Right lobe of liver (tissue), 6 donors: ENCODE data around the gene WSB1. TPM values are rescaled to one million over a fixed set of nuclear protein-coding genes. Genes with fewer than 3 reads are reported as not detected.

Source experiments
- ATAC-seq, 4 donors: fragments of 200-7000 bp; cut with Tn5 transposase; one replicate each; pipeline ENCODE4 v1.9.1; 2020; ENCODE audit warnings: mild to moderate bottlenecking in 4 of 4, moderate library complexity in 4 of 4
- DNase-seq, 3 donors: peaks; one replicate each; pipeline ENCODE4 v3.0.0-alpha.2; 2020
- H3K27ac ChIP-seq, 3 donors: fragments of 200-600 bp; one replicate each; pipeline ENCODE4 v1.8.0; 2022
- H3K27me3 ChIP-seq, 2 donors: fragments of 200-600 bp; one replicate each; pipeline ENCODE4 v1.8.0; 2022
- H3K36me3 ChIP-seq, 4 donors: fragments of 200-600 bp; sonication (generic) in 1 of 4; one replicate each; pipeline versions ENCODE4 v1.5.1 to v1.8.0; 2017 to 2022; ENCODE audit warnings: control low read depth in 1 of 4
- H3K4me1 ChIP-seq, 4 donors: fragments of 200-600 bp; sonication (generic) in 1 of 4; one replicate each; pipeline versions ENCODE4 v1.5.1 to v1.8.0; 2017 to 2022; ENCODE audit warnings: control low read depth in 1 of 4
- H3K4me3 ChIP-seq, 3 donors: fragments of 200-600 bp; one replicate each; pipeline ENCODE4 v1.8.0; 2022
- H3K9me3 ChIP-seq, 4 donors: fragments of 200-600 bp; sonication (generic) in 1 of 4; one replicate each; pipeline versions ENCODE4 v1.5.1 to v1.8.0; 2017 to 2022; ENCODE audit warnings: control low read depth in 1 of 4
- POLR2A ChIP-seq: fragments of 450-650 bp; IDR thresholded peaks from one replicate; pipeline ENCODE4 v1.6.1; 2017; ENCODE audit warnings: antibody characterized with exemption, mild to moderate bottlenecking
- WGBS: methylation state at CpG from one replicate; pipeline ENCODE4 v1.1.6; 2018; ENCODE audit warnings: low coverage, low lambda C conversion rate; ENCODE audit not compliant: insufficient coverage; ENCODE audit errors: missing lambda C conversion rate; 5-methylcytosine and 5-hydroxymethylcytosine counted together
- intact Hi-C, 2 donors: fragments of 100-400 bp; cut with DNase I; formaldehyde crosslinking; loops; one replicate each; pipeline versions ENCODE4 v1.11.2 to v1.14.1; 2022
- total RNA-seq, 6 experiments: library from RNA; depleted of rRNA in 2 of 6; stranded (reverse); fragments of >200 nt in 2 of 6; fragmentation: NEBNext Ultra II Directional in 3 of 6; extraction: Animal tissue kit (Norgen Biotek cat#: 25700) in 3 of 6; gene quantifications; one replicate each; pipeline versions ENCODE4 v1.1.0 to v1.2.4, GENCODE V29; 2016 to 2023
- TF ChIP-seq, protein P1 (sequence below), 4 donors: fragments of 200-600 bp in 3 of 4; fragments of 450-650 bp in 1 of 4; IDR thresholded peaks; one replicate each; pipeline versions ENCODE4 v1.5.1 to v1.8.0; 2016 to 2022; ENCODE audit warnings: antibody characterized with exemption in 4 of 4, mild to moderate bottlenecking in 2 of 4
- donor health status: DM: no; HTN: yes; CAD: no.
- donor health status: DM: no; HTN: no; CAD: no.
- donor health status: DM: no; HTN: no; CAD: no.
- donor health status: DM: no; HTN: yes; CAD: no.
- donor health status: DM: no; HTN: yes; CAD: no.

WSB1 gene
- total RNA-seq, 6 experiments from 2014 or later: 28.3 to 97.6 (median 35.0) TPM

DNA sequence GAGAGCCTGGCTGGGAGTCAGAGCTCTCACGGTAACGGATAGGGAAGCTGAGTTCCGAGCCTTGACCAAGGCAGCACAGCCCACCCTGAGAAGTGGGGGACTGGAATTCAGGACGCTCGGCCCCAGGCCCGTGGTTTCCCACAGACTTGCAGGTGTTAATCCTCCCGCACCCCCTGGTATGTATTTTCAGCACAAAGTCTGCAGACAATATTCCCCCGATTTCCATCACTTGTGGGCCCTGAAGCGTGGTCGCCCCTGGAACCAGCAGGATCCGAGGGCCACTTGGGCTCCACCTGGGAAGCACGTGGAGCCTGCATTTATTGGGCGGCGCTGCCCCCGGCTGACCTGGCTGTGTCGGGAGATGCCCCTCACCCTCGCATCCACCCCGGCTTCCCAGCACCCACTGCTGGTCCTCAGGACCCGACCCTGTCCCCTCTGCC is 60.2 kb downstream of the WSB1 start:
- ATAC-seq (peak in 2 of 4 donors; percentile 2 to 5), DNase-seq (peak in 1 of 3 donors; percentile 53)
- intact Hi-C loops: loop anchor here (10.0 kb wide), 1 partner anchor 251 kb away; no protein-coding TSS in a partner anchor

DNA sequence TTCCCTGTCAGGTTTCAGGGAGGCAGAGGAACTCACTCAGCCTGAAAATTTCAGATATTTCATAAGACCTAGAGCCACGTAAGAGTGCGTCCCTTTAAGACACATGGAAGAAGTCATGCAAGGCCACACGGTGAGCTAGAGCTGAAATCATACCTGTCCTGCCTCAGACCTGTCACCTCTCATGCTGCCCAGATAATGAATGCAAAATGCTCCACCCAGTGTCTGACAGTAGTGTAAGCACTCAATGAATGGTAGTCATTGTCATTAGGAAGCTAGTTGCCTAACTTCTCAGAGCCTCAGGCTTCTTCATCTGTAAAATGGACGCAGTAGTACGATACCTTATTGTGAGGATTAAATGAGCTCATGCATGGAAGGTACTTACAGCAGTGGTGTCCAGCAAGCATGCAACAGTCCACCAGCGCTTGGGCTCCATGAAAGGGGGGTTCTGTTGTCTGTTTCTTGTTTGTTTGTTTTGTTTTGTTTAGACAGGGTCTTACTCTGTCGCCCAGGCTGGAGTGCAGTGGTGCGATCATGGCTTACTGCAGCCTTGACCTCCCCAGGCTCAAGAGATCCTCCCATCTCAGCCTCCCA is 60.7 kb downstream of the WSB1 start:
- H3K9me3 ChIP-seq: no peaks in the 10 kb centered on the region
- no peaks in the 10 kb centered on the region for H3K36me3 ChIP-seq
- peak overlapping the region; percentile 62 to 83 (median 72) for H3K4me3 ChIP-seq
- peak in 2 of 4 donors; percentile 5 to 15 for ATAC-seq
- H3K27me3 ChIP-seq: no peaks in the 10 kb centered on the region
- 67% methylated on average over 3 of the region's 8 CpGs for WGBS
- peak overlapping the region; percentile 36 to 98 (median 42) for H3K27ac ChIP-seq
- no peak for DNase-seq
- H3K4me1 ChIP-seq: peaks cover 0 to 15% (median 0%) of the 10 kb centered on the region in 4 donors
- TF ChIP-seq, protein P1, sequence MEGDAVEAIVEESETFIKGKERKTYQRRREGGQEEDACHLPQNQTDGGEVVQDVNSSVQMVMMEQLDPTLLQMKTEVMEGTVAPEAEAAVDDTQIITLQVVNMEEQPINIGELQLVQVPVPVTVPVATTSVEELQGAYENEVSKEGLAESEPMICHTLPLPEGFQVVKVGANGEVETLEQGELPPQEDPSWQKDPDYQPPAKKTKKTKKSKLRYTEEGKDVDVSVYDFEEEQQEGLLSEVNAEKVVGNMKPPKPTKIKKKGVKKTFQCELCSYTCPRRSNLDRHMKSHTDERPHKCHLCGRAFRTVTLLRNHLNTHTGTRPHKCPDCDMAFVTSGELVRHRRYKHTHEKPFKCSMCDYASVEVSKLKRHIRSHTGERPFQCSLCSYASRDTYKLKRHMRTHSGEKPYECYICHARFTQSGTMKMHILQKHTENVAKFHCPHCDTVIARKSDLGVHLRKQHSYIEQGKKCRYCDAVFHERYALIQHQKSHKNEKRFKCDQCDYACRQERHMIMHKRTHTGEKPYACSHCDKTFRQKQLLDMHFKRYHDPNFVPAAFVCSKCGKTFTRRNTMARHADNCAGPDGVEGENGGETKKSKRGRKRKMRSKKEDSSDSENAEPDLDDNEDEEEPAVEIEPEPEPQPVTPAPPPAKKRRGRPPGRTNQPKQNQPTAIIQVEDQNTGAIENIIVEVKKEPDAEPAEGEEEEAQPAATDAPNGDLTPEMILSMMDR (IDR thresholded peaks at IDR 0.05): peak in 1 of 4 donors; percentile 9
- no peak for TF ChIP-seq POLR2A
- intact Hi-C loops: loop anchor here (10.0 kb wide), 1 partner anchor 250 kb away; no protein-coding TSS in a partner anchor

More for the DNA sequence above, 60.2 kb downstream of the WSB1 start:
- H3K4me3 ChIP-seq: peak overlapping the region; percentile 62 to 83 (median 72)
- peak overlapping the region; percentile 36 to 98 (median 42) for H3K27ac ChIP-seq
- WGBS: 4% methylated on average over 14 of the region's 19 CpGs
- H3K27me3 ChIP-seq: no peaks in the 10 kb centered on the region
- TF ChIP-seq POLR2A: no peak
- TF ChIP-seq, protein P1 (IDR thresholded peaks at IDR 0.05): no peak
- H3K4me1 ChIP-seq: peaks cover 0 to 15% (median 0%) of the 10 kb centered on the region in 4 donors
- H3K9me3 ChIP-seq: no peaks in the 10 kb centered on the region
- no peaks in the 10 kb centered on the region for H3K36me3 ChIP-seq

DNA sequence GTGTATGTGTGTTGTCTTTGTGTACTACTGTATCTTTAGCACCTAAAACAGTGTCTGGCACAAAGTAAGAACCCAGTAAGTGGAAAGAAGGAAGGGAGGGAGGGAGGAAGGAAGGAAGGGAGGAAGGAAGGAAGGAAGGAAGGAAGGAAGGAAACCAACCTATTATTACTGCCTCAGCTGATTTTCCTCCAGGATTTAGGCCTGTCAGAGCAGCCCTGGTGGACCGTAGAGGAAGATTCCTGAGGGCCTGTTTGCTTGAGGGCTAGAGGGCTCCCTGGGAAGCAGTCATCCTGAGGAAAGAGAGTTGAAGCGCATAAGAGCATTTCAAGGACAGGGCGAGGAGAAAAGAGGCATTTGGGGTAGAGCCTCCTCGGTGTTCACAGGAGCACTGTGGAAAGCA is 61.5 kb downstream of the WSB1 start:
- Histone ChIP-seq H3K4me3 (no peak overlapping the region), H3K4me1 (peaks cover 0 to 15% (median 0%) of the 10 kb centered on the region in 4 donors), H3K9me3 (no peaks in the 10 kb centered on the region), H3K36me3 (no peaks in the 10 kb centered on the region), H3K27me3 (no peaks in the 10 kb centered on the region), H3K27ac (no peak overlapping the region)
- ATAC-seq (no peak), DNase-seq (no peak)
- TF ChIP-seq POLR2A: no peak
- TF ChIP-seq, protein P1 (IDR thresholded peaks at IDR 0.05): no peak
- intact Hi-C loops: loop anchor here (10.0 kb wide), 1 partner anchor 249 kb away; no protein-coding TSS in a partner anchor
- 78% methylated on average over 3 of the region's 4 CpGs for WGBS

DNA sequence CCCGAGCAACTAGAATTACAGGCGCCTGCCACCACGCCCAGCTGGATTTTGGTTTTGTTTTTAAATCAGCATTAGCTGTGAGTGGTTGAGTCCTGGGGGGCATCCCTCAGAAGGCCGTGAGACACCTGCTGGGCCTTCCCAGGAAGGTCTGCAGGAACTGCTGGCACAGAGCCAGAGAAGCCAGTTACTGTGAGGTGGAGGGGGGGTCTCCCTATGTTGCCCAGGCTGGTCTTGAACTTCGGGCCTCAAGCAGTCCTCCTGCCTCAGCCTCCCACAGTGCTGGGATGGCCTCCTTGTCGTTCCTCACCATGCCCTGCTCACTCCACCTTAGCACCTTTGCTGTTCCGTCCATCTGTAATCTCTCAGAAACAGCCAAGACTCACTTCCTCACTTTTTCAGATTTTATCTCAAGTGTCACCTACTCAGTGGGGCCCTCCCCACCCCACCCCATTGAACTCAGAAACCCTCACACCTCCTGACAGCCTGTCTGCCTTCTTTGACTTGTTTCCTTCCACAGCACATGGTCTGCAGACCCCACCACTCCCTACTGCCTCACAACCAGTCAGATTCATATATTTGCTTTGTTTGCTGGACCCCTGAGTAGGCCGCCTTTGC is 62.3 kb downstream of the WSB1 start:
- no peak overlapping the region for H3K4me3 ChIP-seq
- ATAC-seq (no peak), DNase-seq (no peak)
- no peaks in the 10 kb centered on the region for H3K27me3 ChIP-seq
- WGBS: 91% methylated on average over 6 of the region's 8 CpGs
- intact Hi-C loops: loop anchor here (10.0 kb wide), 1 partner anchor 249 kb away; no protein-coding TSS in a partner anchor
- no peak overlapping the region for H3K27ac ChIP-seq
- no peaks in the 10 kb centered on the region for H3K9me3 ChIP-seq
- peaks cover 0 to 15% (median 0%) of the 10 kb centered on the region in 4 donors for H3K4me1 ChIP-seq
- TF ChIP-seq, protein P1 (IDR thresholded peaks at IDR 0.05): no peak
- TF ChIP-seq POLR2A: no peak
- H3K36me3 ChIP-seq: no peaks in the 10 kb centered on the region
